ENCODE measurements around the gene CCN5.

Gene CCN5

GRCh38 chr20:44745598-44746366 lies 30.6 kb downstream of the CCN5 start, which contains the start of gene KCNK15:
TSS of gene KCNK15 (plus strand) at chr20:44745865. CDS start at chr20:44745911, 46 bp downstream.
- Histone ChIP-seq H3K4me1 (ENCODE audit: control insufficient read depth, insufficient read depth, low read length) (peaks cover 6% of the 10 kb centered on the region), H3K27ac (ENCODE audit: insufficient read depth, low read depth, low read length, poor library complexity, severe bottlenecking) (no peak within 1 kb of the TSS), H3K9me3 (ENCODE audit: control insufficient read depth, low read length) (no peaks in the 10 kb centered on the region), H3K27me3 (ENCODE audit: control insufficient read depth, insufficient read depth, low read length, poor library complexity, severe bottlenecking) (peaks cover 60% of the 10 kb centered on the region), H3K36me3 (ENCODE audit: control insufficient read depth, insufficient read depth, low read length) (no peaks in the 10 kb centered on the region), H3K4me3 (ENCODE audit: insufficient read depth, low read depth, low read length) (peak within 1 kb of the TSS; percentile 46)
- 3 to 4% methylated on average over 81 of the region's 81 CpGs for WGBS, 2 experiments

GRCh38 chr20:44746367-44747165 lies 31.4 kb downstream of the CCN5 start:
- H3K9me3 ChIP-seq (ENCODE audit: control insufficient read depth, low read length): no peaks in the 10 kb centered on the region
- peaks cover 58% of the 10 kb centered on the region for H3K27me3 ChIP-seq (ENCODE audit: control insufficient read depth, insufficient read depth, low read length, poor library complexity, severe bottlenecking)
- 48 to 52% methylated on average over 12 of the region's 12 CpGs for WGBS, 2 experiments
- peak overlapping the region; percentile 46 for H3K4me3 ChIP-seq (ENCODE audit: insufficient read depth, low read depth, low read length)
- H3K27ac ChIP-seq (ENCODE audit: insufficient read depth, low read depth, low read length, poor library complexity, severe bottlenecking): no peak overlapping the region
- H3K36me3 ChIP-seq (ENCODE audit: control insufficient read depth, insufficient read depth, low read length): no peaks in the 10 kb centered on the region
- peaks cover 6% of the 10 kb centered on the region for H3K4me1 ChIP-seq (ENCODE audit: control insufficient read depth, insufficient read depth, low read length)

- no peak overlapping the region for H3K27ac ChIP-seq (ENCODE audit: insufficient read depth, low read depth, low read length, poor library complexity, severe bottlenecking)
- H3K36me3 ChIP-seq (ENCODE audit: control insufficient read depth, insufficient read depth, low read length): no peaks in the 10 kb centered on the region
- no peaks in the 10 kb centered on the region for H3K9me3 ChIP-seq (ENCODE audit: control insufficient read depth, low read length)
- H3K4me3 ChIP-seq (ENCODE audit: insufficient read depth, low read depth, low read length): no peak overlapping the region
- peaks cover 50% of the 10 kb centered on the region for H3K27me3 ChIP-seq (ENCODE audit: control insufficient read depth, insufficient read depth, low read length, poor library complexity, severe bottlenecking)
- WGBS, 2 experiments: 24 to 25% methylated on average over 5 of the region's 5 CpGs
- H3K4me1 ChIP-seq (ENCODE audit: control insufficient read depth, insufficient read depth, low read length): peaks cover 7% of the 10 kb centered on the region
Measured at GRCh38 chr20:44747166-44748004, 32.2 kb downstream of the CCN5 start.

GRCh38 chr20:44748005-44748370 lies 32.8 kb downstream of the CCN5 start:
- no peaks in the 10 kb centered on the region for H3K36me3 ChIP-seq (ENCODE audit: control insufficient read depth, insufficient read depth, low read length)
- H3K27ac ChIP-seq (ENCODE audit: insufficient read depth, low read depth, low read length, poor library complexity, severe bottlenecking): no peak overlapping the region
- peaks cover 11% of the 10 kb centered on the region for H3K4me1 ChIP-seq (ENCODE audit: control insufficient read depth, insufficient read depth, low read length)
- H3K27me3 ChIP-seq (ENCODE audit: control insufficient read depth, insufficient read depth, low read length, poor library complexity, severe bottlenecking): peaks cover 45% of the 10 kb centered on the region
- no peak overlapping the region for H3K4me3 ChIP-seq (ENCODE audit: insufficient read depth, low read depth, low read length)
- H3K9me3 ChIP-seq (ENCODE audit: control insufficient read depth, low read length): no peaks in the 10 kb centered on the region
- 91 to 93% methylated on average over 3 of the region's 3 CpGs for WGBS, 2 experiments

- no peaks in the 10 kb centered on the region for H3K9me3 ChIP-seq (ENCODE audit: control insufficient read depth, low read length)
- no peak overlapping the region for H3K4me3 ChIP-seq (ENCODE audit: insufficient read depth, low read depth, low read length)
- H3K36me3 ChIP-seq (ENCODE audit: control insufficient read depth, insufficient read depth, low read length): no peaks in the 10 kb centered on the region
- no peak overlapping the region for H3K27ac ChIP-seq (ENCODE audit: insufficient read depth, low read depth, low read length, poor library complexity, severe bottlenecking)
- 91 to 93% methylated on average over 73 of the region's 73 CpGs for WGBS, 2 experiments
- H3K4me1 ChIP-seq (ENCODE audit: control insufficient read depth, insufficient read depth, low read length): peaks cover 18% of the 10 kb centered on the region
- H3K27me3 ChIP-seq (ENCODE audit: control insufficient read depth, insufficient read depth, low read length, poor library complexity, severe bottlenecking): peaks cover 22% of the 10 kb centered on the region
Measured at GRCh38 chr20:44750081-44750805, 35.1 kb downstream of the CCN5 start.

- Histone ChIP-seq H3K4me3 (ENCODE audit: insufficient read depth, low read depth, low read length) (no peak overlapping the region), H3K27ac (ENCODE audit: insufficient read depth, low read depth, low read length, poor library complexity, severe bottlenecking) (no peak overlapping the region), H3K27me3 (ENCODE audit: control insufficient read depth, insufficient read depth, low read length, poor library complexity, severe bottlenecking) (peaks cover 2% of the 10 kb centered on the region), H3K9me3 (ENCODE audit: control insufficient read depth, low read length) (no peaks in the 10 kb centered on the region), H3K4me1 (ENCODE audit: control insufficient read depth, insufficient read depth, low read length) (peaks cover 13% of the 10 kb centered on the region), H3K36me3 (ENCODE audit: control insufficient read depth, insufficient read depth, low read length) (no peaks in the 10 kb centered on the region)
- 74 to 76% methylated on average over 17 of the region's 17 CpGs for WGBS, 2 experiments
Measured at GRCh38 chr20:44752099-44752931, 37.1 kb downstream of the CCN5 start.

GRCh38 chr20:44754554-44754953 lies 39.4 kb downstream of the CCN5 start:
- no peaks in the 10 kb centered on the region for H3K36me3 ChIP-seq (ENCODE audit: control insufficient read depth, insufficient read depth, low read length)
- no peak overlapping the region for H3K27ac ChIP-seq (ENCODE audit: insufficient read depth, low read depth, low read length, poor library complexity, severe bottlenecking)
- WGBS, 2 experiments: 81 to 83% methylated on average over 7 of the region's 7 CpGs
- H3K4me1 ChIP-seq (ENCODE audit: control insufficient read depth, insufficient read depth, low read length): peaks cover 13% of the 10 kb centered on the region
- H3K4me3 ChIP-seq (ENCODE audit: insufficient read depth, low read depth, low read length): no peak overlapping the region
- peaks cover 2% of the 10 kb centered on the region for H3K27me3 ChIP-seq (ENCODE audit: control insufficient read depth, insufficient read depth, low read length, poor library complexity, severe bottlenecking)
- no peaks in the 10 kb centered on the region for H3K9me3 ChIP-seq (ENCODE audit: control insufficient read depth, low read length)

GRCh38 chr20:44756011-44756688 lies 41.0 kb downstream of the CCN5 start:
- peaks cover 13% of the 10 kb centered on the region for H3K4me1 ChIP-seq (ENCODE audit: control insufficient read depth, insufficient read depth, low read length)
- no peak overlapping the region for H3K4me3 ChIP-seq (ENCODE audit: insufficient read depth, low read depth, low read length)
- no peaks in the 10 kb centered on the region for H3K9me3 ChIP-seq (ENCODE audit: control insufficient read depth, low read length)
- peaks cover 11% of the 10 kb centered on the region for H3K27me3 ChIP-seq (ENCODE audit: control insufficient read depth, insufficient read depth, low read length, poor library complexity, severe bottlenecking)
- no peak overlapping the region for H3K27ac ChIP-seq (ENCODE audit: insufficient read depth, low read depth, low read length, poor library complexity, severe bottlenecking)
- 93 to 95% methylated on average over 18 of the region's 18 CpGs for WGBS, 2 experiments
- no peaks in the 10 kb centered on the region for H3K36me3 ChIP-seq (ENCODE audit: control insufficient read depth, insufficient read depth, low read length)

Data from ectodermal cell (in vitro differentiated cells).